CD4-positive, alpha-beta T cell treated with Interleukin-15 for 1 hour (primary cell): ENCODE data around the gene DAW1.

Source experiments
- DNase-seq: peaks from one replicate; pipeline ENCODE4 v3.0.0-alpha.2; 2020

DAW1 gene, protein sequence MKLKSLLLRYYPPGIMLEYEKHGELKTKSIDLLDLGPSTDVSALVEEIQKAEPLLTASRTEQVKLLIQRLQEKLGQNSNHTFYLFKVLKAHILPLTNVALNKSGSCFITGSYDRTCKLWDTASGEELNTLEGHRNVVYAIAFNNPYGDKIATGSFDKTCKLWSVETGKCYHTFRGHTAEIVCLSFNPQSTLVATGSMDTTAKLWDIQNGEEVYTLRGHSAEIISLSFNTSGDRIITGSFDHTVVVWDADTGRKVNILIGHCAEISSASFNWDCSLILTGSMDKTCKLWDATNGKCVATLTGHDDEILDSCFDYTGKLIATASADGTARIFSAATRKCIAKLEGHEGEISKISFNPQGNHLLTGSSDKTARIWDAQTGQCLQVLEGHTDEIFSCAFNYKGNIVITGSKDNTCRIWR

DNA sequence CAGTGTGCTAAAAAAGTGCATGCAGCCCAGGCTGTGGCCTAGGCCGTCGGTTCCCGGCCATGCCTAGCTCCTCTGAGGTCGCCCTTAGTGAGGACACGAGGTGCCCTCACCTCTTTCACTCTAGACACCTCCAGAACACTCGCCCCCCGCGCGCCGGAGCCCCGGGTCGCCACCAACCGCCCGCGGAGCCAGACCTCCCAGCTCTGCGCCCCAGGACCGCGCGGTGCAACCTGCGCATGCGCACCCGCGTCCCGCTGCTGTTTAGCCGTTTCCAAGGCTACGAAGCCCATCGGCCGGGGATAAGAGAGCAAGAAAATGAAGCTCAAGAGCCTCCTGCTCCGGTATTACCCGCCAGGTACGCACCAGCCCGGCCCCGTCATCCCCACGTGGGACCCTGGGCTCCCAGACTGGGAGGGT, at the start of gene DAW1:
DAW1 (plus strand) TSS at position 257 of the 417 bp plus-strand sequence; CDS start at position 316, 59 bp downstream.
- peak; percentile 42 for DNase-seq

DNA sequence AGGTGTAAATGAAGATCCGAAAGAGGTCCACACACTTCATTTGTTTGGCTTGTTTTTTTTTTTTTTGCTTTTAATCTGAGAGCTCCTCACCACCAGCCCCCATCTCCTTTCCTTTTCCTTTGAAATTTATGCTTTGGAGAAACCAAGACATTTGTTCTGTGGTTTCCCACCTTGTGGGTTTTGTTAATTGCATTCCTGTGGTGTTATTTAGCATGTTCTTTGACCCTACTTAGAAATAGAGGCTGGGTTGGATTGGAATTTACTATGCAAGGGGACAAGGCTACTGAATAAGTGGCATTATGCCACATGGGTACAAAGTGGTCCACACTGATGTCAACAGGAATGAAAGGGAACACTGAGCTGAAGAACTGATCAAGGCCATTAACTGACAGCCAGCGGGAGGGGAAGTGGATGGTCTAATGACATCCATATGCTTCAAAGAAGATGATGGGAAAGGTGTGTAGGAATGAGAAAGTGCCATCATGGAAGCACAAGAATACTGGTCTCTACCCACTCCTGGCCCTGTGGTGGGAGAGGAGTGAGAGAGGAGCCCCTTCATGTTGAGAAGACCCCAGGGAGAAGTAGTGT, 48.9 kb upstream of the DAW1 start:
- DNase-seq = no peak

DNA sequence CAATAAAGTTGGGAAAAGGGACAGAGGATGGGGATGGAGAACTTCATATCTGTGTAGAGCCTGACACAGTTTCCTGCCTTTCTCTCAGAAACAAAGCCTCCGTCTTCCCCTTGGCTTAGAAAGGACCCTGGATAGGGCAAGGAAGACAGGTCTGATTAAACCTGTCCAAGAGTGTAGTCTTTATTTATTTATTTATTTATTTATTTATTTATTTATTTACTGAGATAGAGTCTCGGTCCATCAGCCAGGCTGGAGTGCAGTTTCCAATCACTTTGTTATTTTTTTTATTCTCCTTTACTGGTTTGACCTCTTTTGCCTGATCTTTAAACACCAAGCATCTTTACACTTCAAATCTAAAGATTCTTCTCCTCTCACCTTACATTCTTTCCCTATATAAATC, 47.5 kb upstream of the DAW1 start:
- no peak for DNase-seq

DNA sequence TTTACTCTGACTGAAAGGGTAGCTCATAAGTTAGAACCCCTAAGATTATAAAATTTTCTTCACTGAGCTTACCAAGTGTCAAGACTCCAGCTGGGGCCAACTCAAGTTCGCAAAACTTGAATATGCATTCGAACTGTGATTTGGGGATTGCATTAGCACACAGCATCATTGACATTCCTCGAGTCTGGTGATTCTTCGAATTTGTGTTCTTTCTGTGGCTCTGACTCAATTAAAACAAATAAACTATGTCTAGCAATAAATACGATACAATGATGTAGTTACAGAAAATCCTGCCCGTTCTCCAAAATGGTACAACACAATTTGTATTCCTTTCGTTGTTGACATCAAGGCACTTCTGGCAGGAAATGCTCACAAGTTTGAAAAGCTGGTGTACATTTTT, 46.7 kb upstream of the DAW1 start:
- no peak for DNase-seq

DNA sequence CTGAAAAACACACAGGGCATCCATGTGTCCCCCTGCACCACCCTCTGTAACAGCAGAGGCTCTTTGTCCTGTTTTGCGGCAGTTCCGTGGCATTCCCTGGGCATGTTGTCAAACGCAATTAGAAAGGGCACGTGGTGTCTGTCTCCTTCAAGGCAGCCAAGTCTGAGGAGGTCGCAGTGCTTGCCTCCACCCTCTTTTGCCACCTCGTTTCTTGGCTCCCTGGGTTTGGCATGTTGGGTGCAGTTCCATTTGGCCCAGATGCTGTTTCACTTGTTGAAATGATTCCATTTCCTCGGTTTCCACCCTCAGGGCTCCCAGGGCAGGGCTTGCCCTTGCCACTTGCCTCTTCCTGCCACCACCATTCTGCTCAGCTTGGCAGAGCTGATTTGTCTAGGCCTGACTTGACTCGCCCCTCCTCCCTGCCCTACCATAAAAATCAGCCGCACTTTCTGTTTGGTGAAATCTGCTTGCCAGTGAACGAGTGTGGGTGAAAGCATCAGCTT, 45.4 kb upstream of the DAW1 start:
- peak; percentile 21 for DNase-seq

DNA sequence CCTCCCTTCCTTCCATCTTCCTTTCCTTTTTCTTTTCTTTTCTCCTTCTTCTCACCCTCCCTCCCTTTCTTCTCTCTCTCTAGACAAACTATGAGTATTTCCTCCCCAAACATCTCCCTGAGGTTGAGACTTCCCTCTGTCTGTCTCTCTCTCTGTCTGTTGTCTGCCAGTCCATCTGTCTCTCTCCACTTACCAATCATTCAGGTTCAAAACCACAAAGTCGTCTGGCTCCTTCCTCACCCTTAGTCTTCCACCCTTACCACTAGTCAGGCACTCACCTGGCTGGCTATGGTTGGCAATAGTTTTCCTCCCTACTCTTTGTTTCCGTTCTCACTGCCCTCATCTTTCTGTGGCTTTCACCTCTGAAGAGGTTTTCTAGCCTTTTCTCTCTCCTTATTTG, 44.9 kb upstream of the DAW1 start:
- DNase-seq = no peak

DNA sequence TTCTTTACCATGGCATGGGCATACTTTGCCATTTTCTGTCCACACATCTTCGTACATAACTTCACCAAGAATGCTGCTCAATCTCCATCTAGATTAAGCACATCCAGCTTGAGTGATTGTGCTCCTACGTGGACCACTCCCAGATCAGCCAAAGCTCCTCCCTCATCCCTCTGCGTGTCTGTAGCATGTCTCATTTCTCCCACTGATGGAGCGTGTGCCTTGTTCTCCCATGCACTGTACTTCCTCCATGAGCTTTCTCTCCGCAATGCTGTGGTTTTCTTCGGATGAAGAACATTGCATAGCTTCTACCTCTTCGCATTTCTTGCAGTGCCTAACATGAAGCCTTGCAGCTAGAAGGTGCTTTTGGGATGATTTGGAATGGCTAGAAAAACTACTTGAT, 44.3 kb upstream of the DAW1 start:
- DNase-seq = no peak

DNA sequence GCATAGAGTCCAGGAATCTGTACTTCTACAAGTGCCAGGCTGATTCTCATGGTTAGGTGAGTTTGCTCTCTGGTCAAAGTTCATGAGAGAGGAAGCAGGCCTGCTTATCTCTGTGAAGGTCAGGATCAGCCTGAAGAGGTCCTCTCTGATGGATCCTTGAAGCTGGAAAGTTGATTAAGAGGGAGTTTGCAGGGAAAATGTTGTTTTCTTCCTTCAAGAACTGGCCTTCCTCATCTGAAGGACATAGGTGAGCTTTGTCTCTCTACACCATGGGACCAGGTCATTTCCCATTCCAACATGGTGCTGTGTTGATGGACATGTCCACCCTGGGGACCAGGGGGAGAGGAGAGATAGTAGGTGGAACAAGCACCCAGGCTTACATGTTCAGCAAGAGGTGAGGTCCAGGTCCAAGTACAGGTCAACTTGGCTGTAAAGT, 42.9 kb upstream of the DAW1 start:
- no peak for DNase-seq

DNA sequence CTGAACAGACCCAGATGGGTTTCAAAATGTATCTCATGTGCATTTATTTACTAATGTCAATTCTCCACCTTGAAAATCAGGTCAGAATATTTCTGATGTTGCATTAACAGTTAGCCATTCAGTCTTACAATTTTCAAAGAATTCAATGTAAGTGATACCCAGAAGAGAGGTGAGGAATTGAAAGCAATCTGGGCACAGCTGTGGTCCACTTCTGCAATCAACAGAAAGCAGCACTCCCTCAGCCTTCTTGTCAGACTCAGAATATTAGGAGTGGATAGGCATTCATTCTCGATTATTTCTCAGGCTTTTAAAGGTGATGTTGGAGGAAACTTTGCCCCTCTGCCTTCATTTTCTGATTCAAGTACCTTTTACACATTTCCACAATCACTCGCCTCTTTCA, 42.1 kb upstream of the DAW1 start:
- no peak for DNase-seq

DNA sequence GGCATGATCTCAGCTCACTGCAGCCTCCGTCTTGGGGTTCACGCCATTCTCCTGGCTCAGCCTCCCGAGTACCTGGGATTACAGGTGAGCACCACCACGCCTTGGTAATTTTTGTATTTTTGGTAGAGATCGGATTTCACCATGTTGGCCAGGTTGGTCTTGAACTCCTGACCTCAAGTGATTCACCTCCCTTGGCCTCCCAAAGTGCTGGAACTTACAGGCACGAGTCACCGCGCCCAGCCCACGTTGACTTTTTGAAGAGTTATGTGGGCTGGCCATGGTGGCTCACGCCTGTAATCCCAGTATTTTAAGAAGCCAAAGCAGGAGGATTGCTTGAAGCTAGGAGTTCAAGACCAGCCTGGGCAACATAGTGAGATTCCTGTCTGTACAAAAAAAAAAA, 37.0 kb upstream of the DAW1 start:
- DNase-seq = no peak

DNA sequence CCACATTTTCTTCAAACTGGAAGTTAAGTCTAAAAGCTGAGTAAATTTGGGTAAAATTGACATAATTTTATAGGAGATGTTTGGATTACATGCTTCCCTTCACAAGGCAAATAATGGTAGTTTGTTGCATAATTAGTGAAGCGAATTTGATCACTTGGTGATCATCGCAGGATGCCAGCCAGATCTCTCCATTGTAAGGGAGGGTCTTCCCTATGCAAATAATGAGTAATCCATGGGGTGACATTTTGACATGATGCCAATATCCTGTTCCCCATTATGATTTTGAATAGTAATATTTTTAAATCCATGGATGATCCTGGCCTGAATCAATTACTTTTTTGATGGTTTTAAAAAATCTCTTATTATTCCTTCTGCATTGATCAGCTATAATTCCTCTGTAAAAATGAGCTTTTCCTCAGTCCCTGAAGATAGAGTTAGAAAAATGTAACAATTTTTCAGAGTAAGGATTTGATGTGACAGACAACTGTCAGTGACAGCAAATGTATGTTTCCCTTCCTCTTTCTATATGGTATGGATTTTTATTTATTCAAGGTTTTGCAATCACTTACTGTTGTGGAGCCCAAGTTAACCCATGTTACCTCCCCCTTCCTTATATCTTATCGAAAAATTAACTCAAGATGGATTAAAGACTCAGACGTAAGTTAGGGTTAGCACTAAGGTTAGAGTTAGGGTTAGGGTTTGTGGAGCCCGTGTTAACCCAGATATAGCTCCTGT, 36.3 kb upstream of the DAW1 start:
- no peak for DNase-seq

DNA sequence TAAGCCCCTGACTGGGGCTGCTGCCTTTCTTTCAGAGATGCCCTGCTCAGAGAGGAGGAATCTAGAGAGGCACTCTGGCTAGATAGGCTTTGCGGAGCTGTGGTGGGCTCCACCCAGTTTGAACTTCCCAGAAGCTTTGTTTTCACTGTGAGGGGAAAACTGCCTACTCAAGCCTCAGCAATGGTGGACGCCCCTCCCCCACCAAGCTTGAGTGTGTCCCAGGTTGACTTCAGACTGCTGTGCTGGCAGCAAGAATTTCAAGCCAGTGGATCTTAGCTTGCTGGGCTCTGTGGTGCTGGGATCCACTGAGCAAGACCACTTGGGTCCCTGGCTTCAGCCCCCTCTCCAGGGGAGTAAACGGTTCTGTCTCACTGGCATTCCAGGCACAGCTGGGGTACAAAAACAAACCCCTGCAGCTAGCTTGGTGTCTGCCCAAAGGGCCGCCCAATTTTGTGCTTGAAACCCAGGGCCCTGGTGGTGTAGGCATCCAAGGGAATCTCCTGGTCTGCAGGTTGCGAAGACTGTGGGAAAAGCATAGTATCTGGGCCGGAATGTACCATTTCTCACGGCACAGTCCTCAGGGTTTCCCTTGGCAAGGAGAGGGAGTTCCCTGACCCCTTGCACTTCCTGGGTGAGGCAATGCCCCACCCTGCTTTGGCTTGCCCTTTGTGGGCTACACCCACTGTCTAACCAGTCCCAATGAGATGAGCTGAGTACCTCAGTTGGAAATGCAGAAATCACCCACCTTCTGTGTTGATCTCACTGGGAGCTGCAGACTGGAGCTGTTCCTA, 31.9 kb upstream of the DAW1 start:
- peak; percentile 48 for DNase-seq

DNA sequence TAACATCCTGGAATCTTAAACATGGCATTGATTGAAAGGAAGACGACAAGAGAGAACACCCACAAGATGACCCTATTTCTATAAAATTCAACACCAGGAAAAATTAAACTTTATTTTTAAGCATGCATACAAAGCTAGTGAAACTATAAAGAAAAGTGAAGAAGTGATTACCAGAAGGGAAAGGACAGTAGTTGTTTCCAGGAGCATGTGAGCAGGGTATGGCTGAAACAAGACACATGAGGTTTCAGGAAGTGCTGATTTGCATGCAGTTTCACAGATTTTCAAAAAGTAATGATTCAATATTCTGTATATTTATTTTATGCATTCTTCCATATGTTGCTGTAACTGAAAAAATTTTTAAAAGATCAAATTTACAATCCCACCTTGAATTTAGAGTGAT, 24.6 kb upstream of the DAW1 start:
- DNase-seq = no peak

DNA sequence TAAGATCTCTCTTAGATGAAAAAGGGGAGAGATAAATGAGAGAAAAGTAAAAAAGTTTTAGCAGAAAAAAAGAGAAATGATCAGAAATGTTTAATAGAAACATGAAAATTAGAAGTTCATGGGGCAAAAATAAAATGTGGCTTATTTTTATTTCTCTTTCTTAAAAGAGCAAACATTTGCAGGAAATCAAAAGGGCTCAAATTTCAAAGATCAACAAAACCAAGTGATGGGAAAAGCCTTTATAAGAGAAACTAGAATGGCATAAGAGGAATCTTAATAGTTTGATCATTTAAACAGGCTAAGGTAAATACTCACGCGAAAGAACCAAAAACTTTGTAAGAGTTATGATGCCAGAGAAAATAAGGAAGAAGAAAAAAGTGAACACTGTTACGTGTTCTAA, 23.3 kb upstream of the DAW1 start:
- DNase-seq = no peak

DNA sequence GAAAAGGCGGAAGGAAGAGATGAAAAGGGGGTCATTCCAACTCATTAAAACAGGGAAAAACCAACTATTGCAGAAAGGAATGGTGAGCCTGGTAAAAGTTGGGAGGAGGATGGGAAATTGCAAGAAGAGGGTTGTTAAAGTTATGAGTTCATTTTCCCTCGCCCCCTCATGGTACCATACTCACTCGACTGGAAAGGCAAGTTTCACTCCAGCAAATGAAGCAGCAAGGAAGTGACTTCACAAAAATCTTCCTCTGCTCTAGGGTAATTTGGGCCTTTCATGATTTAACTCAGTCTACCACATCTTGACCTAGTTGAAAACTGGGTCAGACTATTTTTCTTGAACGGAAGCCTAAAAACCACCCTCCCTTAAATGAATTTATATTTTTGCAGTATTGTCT, 22.8 kb upstream of the DAW1 start:
- DNase-seq = no peak

DNA sequence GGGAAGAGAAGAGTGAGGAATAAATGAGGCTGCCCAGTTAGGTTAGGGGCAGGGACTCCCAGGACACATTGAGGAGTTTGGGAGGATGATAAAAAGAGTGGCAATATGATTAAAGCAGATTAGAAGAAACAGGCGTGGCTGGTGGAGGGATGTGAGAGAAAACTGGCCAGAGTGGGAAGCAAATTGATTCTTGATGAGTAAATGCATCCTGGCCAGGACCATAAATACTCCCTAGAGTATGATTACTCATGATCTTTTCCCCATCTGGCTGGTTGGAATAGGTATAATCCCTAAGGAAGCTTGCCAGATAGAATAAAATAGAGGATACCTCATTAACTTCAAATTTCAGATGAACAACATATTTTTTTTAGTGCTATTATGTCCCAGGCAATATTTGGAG, 21.5 kb upstream of the DAW1 start:
- DNase-seq = no peak

DNA sequence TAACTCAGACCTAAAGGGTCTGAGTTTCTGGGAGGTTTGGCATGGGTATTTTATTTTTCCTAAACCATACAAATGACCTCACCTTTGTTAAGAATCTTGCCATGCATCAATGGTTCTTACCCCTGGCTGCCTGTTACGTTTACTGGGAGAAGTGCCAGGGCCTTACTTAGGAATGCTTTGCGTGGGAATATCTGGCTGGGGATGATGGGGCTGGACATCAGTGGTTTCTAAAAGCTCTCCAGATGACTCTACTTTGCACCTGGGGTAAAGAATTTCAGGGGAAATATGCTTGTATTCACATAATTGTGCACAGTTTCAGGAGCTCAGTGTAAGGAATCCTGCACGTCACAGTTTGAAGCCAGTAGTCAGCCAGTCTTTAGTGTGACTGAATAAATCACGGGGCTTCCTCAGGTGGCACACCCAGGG, 18.2 kb upstream of the DAW1 start:
- no peak for DNase-seq

DNA sequence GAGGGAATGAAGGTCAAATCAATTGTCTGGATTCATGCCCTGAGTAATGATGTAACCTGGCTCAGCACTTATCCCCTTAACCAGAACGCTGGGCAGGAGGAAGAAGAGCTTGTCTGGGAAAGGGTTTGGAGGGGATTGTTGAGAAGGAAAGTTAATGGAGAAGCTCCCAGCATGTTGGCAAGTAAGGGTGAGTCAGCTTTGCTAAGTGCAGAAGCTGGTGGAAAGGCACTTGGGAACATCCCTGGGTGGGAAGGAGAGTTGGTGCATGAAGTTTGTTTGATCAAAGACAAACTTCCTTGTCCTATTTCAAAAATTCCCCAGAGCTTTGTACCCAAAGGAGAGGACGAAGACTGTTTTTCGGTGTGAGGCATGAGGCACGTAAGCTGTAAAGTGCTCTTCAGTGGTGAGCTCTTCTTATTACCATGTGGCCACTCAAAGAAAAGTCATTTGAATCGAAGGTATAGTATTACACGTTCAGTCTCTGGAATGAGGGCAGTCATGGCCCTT, 17.6 kb upstream of the DAW1 start:
- no peak for DNase-seq

DNA sequence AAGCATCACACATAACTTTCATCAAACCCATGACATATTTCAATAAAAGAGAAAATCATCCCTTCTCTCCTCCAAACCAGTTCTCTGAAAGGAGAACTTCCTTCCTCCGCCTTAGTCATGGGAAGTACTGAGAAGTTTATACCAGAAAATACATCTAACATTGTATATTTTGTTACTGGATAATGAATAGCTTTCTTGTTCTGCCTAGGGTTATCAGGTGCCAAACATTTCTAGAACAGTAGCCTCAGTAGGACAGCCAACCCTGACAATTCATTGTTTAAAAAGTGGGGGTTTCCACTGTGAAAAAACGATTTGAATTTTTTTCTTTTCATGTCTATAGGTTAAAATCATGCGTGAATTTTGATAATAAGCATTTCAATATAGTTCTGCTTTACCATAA, 16.0 kb upstream of the DAW1 start:
- no peak for DNase-seq

DNA sequence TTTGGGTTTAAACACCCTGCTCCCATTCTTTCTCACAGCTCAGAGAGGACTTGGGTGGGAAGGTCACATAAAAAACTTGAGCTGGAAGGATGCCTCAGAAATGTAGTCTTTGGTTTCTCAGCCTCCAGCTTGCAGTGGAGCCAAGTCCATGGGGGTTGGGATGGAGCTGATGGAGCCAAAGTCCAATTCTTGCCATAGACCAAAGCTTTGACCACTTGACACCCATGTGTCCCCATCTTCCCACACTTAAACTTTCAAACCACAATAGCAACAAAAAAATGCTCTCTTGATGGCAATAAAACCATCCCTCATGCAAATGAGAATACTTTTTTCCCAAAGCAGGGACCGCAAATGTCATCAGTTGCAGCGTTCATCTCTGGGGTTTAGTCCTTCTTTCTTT, 14.7 kb upstream of the DAW1 start:
- DNase-seq = no peak

DNA sequence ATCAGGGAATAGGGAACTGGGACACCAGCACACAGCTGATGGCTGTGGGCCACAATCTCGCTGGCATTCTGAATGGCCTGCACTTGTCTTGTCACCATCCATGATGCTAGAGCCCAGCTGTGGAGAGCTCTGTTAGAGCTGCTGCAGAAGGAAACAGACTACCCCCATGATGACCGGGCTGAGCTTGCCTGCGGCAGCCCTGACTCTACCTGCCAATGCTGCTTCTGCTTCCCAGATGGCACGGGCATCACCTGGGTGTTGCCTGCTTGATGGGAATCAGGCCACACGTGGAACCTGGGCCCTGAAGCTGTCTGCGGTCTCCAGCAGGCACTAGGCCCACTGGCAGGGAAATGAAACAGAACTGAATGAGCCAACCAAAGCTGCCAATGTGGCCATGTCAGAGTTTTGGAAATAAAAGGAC, 11.2 kb upstream of the DAW1 start:
- no peak for DNase-seq

DNA sequence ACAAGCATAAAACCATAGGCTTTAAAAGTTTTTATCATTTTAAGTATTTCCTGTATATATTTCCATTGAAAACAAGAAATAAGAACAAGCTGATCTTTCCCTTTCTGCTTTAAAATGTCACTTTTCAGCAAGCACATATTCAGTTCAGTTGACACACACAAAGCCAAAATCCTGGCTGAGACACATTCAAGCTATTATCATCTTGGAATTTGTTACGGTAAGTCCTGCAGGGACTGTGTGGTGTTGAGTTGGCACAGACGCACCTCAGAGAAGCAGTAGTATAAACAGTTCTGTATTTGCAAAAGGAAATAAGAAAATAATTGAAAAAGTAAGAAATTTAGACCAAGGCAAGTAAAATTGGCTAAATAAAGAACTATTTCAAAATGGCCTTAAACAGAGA, 10.4 kb upstream of the DAW1 start:
- DNase-seq = no peak
